GM21528 (cell line): ENCODE measurements around the gene FAM118B.

Source experiments
- ATAC-seq: cut with Tn5 transposase; IDR thresholded peaks from one replicate; pipeline ENCODE4 v1.9.1; 2021; ENCODE audit warnings: mild to moderate bottlenecking, moderate library complexity; ENCODE audit not compliant: unreplicated experiment, low FRiP score

Gene FAM118B

GRCh38 chr11:126265811-126266210 is 54.2 kb downstream of the FAM118B start:
- no peak for ATAC-seq

- no peak for ATAC-seq
These were observed 56.1 kb downstream of the FAM118B start for GRCh38 chr11:126267650-126268049.

- peak; percentile 4 for ATAC-seq
These were observed 56.8 kb downstream of the FAM118B start for GRCh38 chr11:126268361-126268707.

- ATAC-seq: peak; percentile 98
These were observed 57.4 kb downstream of the FAM118B start, which contains the start of the genes FOXRED1 and SRPRA for GRCh38 chr11:126268708-126269579. FOXRED1 (plus strand) TSS chr11:126269154; CDS start chr11:126269207, 53 bp downstream. SRPRA (minus strand) TSS chr11:126268895; CDS start chr11:126268804, 91 bp downstream.

- no peak for ATAC-seq
These were observed 65.7 kb downstream of the FAM118B start for GRCh38 chr11:126277322-126277721.

- no peak for ATAC-seq
These were observed 66.2 kb downstream of the FAM118B start for GRCh38 chr11:126277780-126278179.

GRCh38 chr11:126279191-126279590 is 67.6 kb downstream of the FAM118B start:
- no peak for ATAC-seq

- ATAC-seq: no peak
These were observed 69.0 kb downstream of the FAM118B start for GRCh38 chr11:126280595-126280994.

- no peak for ATAC-seq
These were observed 69.7 kb downstream of the FAM118B start for GRCh38 chr11:126281245-126281644.

- ATAC-seq: no peak
These were observed 70.1 kb downstream of the FAM118B start for GRCh38 chr11:126281666-126282175.

- no peak for ATAC-seq
These were observed 70.8 kb downstream of the FAM118B start for GRCh38 chr11:126282361-126282735.

GRCh38 chr11:126282736-126283591 is 71.4 kb downstream of the FAM118B start, which contains the start of gene TIRAP:
TIRAP (plus strand) TSS chr11:126283093; CDS start chr11:126290895, 7,802 bp downstream.
- peak; percentile 59 for ATAC-seq

- ATAC-seq: peak; percentile 63
These were observed 73.2 kb downstream of the FAM118B start for GRCh38 chr11:126284829-126285228.

GRCh38 chr11:126288237-126288636 is 76.7 kb downstream of the FAM118B start:
- no peak for ATAC-seq

GRCh38 chr11:126290887-126291286 is 79.3 kb downstream of the FAM118B start:
- ATAC-seq: no peak

GRCh38 chr11:126293726-126294125 is 82.1 kb downstream of the FAM118B start:
- no peak for ATAC-seq

- ATAC-seq: no peak
These were observed 85.4 kb downstream of the FAM118B start for GRCh38 chr11:126297004-126297403.

GRCh38 chr11:126303623-126304456 is 92.3 kb downstream of the FAM118B start, which contains the start of gene DCPS:
DCPS (plus strand) TSS chr11:126304060; CDS start chr11:126304081, 21 bp downstream.
- peak; percentile 93 for ATAC-seq

GRCh38 chr11:126304457-126305075 is 93.0 kb downstream of the FAM118B start:
- peak; percentile 2 for ATAC-seq
